ENCODE data around the gene DDR2. TPM values are rescaled to one million over a fixed set of nuclear protein-coding genes. Genes with fewer than 3 reads are reported as not detected.
A peak's percentile ranks its signal among the peaks of the same experiment; 100 is the strongest.

Gene DDR2
- total RNA-seq, 1 experiment from 2014 or later = 4.9 TPM

- no peaks in the 10 kb centered on the region for H3K27me3 Mint-ChIP-seq (ENCODE audit: insufficient read depth, unreplicated experiment)
- intact Hi-C loops (cut with micrococcal nuclease) = loop anchor here (5.0 kb wide), 1 partner anchor 568 kb away; no protein-coding TSS in a partner anchor
- H3K9me3 Mint-ChIP-seq (ENCODE audit: unreplicated experiment) = no peaks in the 10 kb centered on the region
- no peaks in the 10 kb centered on the region for H3K36me3 Mint-ChIP-seq (ENCODE audit: insufficient read depth, unreplicated experiment)
- peak overlapping the region; percentile 26 for H3K27ac Mint-ChIP-seq (ENCODE audit: low read depth, unreplicated experiment)
- CTCF ChIA-PET = interaction anchor here (0.6 to 5.0 kb wide), 6 partner anchors 8 to 589 kb away, joined by 3 to 30 read pairs (median 4); no protein-coding TSS in a partner anchor
- no peak overlapping the region for H3K4me3 Mint-ChIP-seq (ENCODE audit: unreplicated experiment)
- DNase-seq (ENCODE audit: unreplicated experiment) = no peak
- no TSS peak for BruUV-seq (replicated peaks)
- POLR2A ChIA-PET = no interaction called here
- no peak for TF ChIP-seq CTCF (IDR thresholded peaks at IDR 0.05; ENCODE audit: unreplicated experiment)
- H3K4me1 Mint-ChIP-seq (ENCODE audit: insufficient read depth, unreplicated experiment) = peaks cover 8% of the 10 kb centered on the region
Measured at GRCh38 chr1:162625679-162626078, 6.6 kb upstream of the DDR2 start.

- Mint-ChIP-seq H3K27ac (ENCODE audit: low read depth, unreplicated experiment) (peak overlapping the region; percentile 26), H3K9me3 (ENCODE audit: unreplicated experiment) (no peaks in the 10 kb centered on the region), H3K4me3 (ENCODE audit: unreplicated experiment) (no peak overlapping the region), H3K36me3 (ENCODE audit: insufficient read depth, unreplicated experiment) (no peaks in the 10 kb centered on the region), H3K27me3 (ENCODE audit: insufficient read depth, unreplicated experiment) (no peaks in the 10 kb centered on the region), H3K4me1 (ENCODE audit: insufficient read depth, unreplicated experiment) (peaks cover 12% of the 10 kb centered on the region)
- BruUV-seq (replicated peaks) = no TSS peak
- ChIA-PET POLR2A (interaction anchor here (1.3 kb wide), 1 partner anchor 10 kb away, joined by 3 read pairs; no protein-coding TSS in a partner anchor), CTCF (interaction anchor here (0.5 to 5.0 kb wide), 10 partner anchors 9 to 589 kb away, joined by 3 to 30 read pairs (median 4); no protein-coding TSS in a partner anchor)
- TF ChIP-seq CTCF (IDR thresholded peaks at IDR 0.05; ENCODE audit: unreplicated experiment) = no peak
- DNase-seq (ENCODE audit: unreplicated experiment) = no peak
- intact Hi-C loops (cut with micrococcal nuclease) = loop anchor here (5.0 kb wide), 1 partner anchor 569 kb away; no protein-coding TSS in a partner anchor
Measured at GRCh38 chr1:162626094-162626493, 6.2 kb upstream of the DDR2 start.

DNA sequence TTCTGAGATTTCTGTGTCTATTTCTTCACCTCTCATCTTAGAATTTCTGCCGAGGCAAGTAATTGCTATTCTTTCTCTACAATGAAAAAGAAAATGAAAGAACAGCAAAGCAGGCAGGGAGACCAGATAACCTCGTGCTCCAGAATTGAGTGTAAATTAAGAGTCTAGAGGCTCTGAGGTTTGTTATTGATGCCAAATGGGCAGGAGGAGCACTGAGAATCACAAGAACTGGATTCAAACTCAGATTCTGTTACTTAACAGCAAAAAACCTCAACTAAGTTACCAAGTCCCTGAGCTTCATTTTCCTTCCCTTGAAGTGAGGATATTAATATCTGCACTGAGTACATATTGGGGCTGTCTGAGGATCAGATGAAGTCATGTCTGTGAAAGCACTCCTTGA, 5.5 kb upstream of the DDR2 start:
- DNase-seq (ENCODE audit: unreplicated experiment) = no peak
- H3K4me3 Mint-ChIP-seq (ENCODE audit: unreplicated experiment) = no peak overlapping the region
- no peaks in the 10 kb centered on the region for H3K27me3 Mint-ChIP-seq (ENCODE audit: insufficient read depth, unreplicated experiment)
- ChIA-PET CTCF (interaction anchor here (0.5 to 5.0 kb wide), 13 partner anchors 9 to 562 kb away, joined by 3 to 30 read pairs (median 3); no protein-coding TSS in a partner anchor), POLR2A (interaction anchor here (1.3 kb wide), 1 partner anchor 9 kb away, joined by 3 read pairs; no protein-coding TSS in a partner anchor)
- BruUV-seq (replicated peaks) = no TSS peak
- no peaks in the 10 kb centered on the region for H3K36me3 Mint-ChIP-seq (ENCODE audit: insufficient read depth, unreplicated experiment)
- intact Hi-C loops (cut with micrococcal nuclease) = loop anchor here (5.0 kb wide), 1 partner anchor 569 kb away; no protein-coding TSS in a partner anchor
- no peak for TF ChIP-seq CTCF (IDR thresholded peaks at IDR 0.05; ENCODE audit: unreplicated experiment)
- no peaks in the 10 kb centered on the region for H3K9me3 Mint-ChIP-seq (ENCODE audit: unreplicated experiment)
- no peak overlapping the region for H3K27ac Mint-ChIP-seq (ENCODE audit: low read depth, unreplicated experiment)
- H3K4me1 Mint-ChIP-seq (ENCODE audit: insufficient read depth, unreplicated experiment) = peaks cover 13% of the 10 kb centered on the region

DNA sequence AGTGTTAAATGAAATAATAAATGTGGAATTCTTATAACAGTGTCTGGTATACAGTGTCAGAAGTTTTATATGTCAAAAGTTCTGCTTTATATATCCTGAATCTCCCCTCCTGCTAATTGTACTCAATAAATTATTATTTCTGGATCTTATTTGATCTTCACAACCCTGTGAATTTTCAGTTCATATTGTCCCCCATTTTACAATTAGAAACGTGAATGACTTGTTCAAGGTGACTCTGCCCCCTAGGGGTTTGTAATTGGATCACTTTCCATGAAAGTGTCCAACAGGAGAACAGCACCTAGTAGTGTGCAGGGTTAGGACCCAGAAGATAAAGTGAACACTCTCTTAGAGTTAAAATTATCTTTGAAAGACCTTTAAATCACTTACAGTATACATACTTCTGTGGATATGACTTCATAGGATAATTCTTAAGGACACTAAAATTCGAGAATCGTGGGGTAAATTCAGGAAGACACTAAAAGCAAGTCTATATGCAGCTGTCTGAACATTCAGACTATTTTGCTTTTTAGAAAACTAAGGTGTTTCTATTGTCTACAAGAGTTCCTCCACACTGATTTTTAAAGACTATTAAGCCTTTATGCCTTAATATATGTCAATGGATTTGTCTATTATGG, 4.5 kb upstream of the DDR2 start:
- no TSS peak for BruUV-seq (replicated peaks)
- TF ChIP-seq CTCF (IDR thresholded peaks at IDR 0.05; ENCODE audit: unreplicated experiment) = peak; percentile 55
- ChIA-PET CTCF (interaction anchor here (0.6 to 3.4 kb wide), 7 partner anchors 10 to 173 kb away, joined by 3 to 14 read pairs (median 4); no protein-coding TSS in a partner anchor), POLR2A (interaction anchor here (0.7 to 1.0 kb wide), 2 partner anchors 65 to 68 kb away, joined by 3 read pairs; no protein-coding TSS in a partner anchor)
- Mint-ChIP-seq H3K9me3 (ENCODE audit: unreplicated experiment) (no peaks in the 10 kb centered on the region), H3K4me1 (ENCODE audit: insufficient read depth, unreplicated experiment) (peaks cover 17% of the 10 kb centered on the region), H3K36me3 (ENCODE audit: insufficient read depth, unreplicated experiment) (no peaks in the 10 kb centered on the region), H3K27ac (ENCODE audit: low read depth, unreplicated experiment) (no peak overlapping the region), H3K4me3 (ENCODE audit: unreplicated experiment) (no peak overlapping the region), H3K27me3 (ENCODE audit: insufficient read depth, unreplicated experiment) (no peaks in the 10 kb centered on the region)
- peak; percentile 71 for DNase-seq (ENCODE audit: unreplicated experiment)
- intact Hi-C loops (cut with micrococcal nuclease) = loop anchor here (5.0 kb wide), 1 partner anchor 570 kb away; no protein-coding TSS in a partner anchor
